Naive thymus-derived CD4-positive, alpha-beta T cell (primary cell): ENCODE results near the gene HEXIM2. TPM values are rescaled to one million over a fixed set of nuclear protein-coding genes. Genes with fewer than 3 reads are reported as not detected.

ENCODE experiments used
- ATAC-seq: fragments of 150-1000 bp; cut with Tn5 transposase; 2 replicates; pipeline ENCODE4 v1.10.0; 2021; ENCODE audit warnings: mild to moderate bottlenecking, moderate library complexity
- CTCF ChIA-PET: fragments of 350-600 bp; sonication (Branson Sonifier 250); formaldehyde crosslinking; loops from one replicate; lab custom pipeline; 2021; ENCODE audit warnings: antibody characterized with exemption; lab: Charles Lee
- POLR2A ChIA-PET: fragments of 350-600 bp; sonication (Branson Sonifier 250); formaldehyde crosslinking; loops from one replicate; lab custom pipeline; 2021; ENCODE audit warnings: antibody characterized with exemption, inconsistent platforms; lab: Charles Lee
- DNase-seq, 9 donors: peaks; one replicate each; pipeline versions ENCODE4 v3.0.0 to v3.0.0-alpha.2; 2020 to 2022; ENCODE audit warnings: mixed read lengths in 1 of 9
- H3K27ac ChIP-seq: one replicate; pipeline ENCODE4 v1.7.0; 2013; ENCODE audit warnings: mild to moderate bottlenecking, low read depth, low read length, moderate library complexity
- H3K27me3 ChIP-seq, 2 donors: one replicate each; pipeline ENCODE4 v1.7.0; 2013; ENCODE audit warnings: low read length in 2 of 2, mild to moderate bottlenecking in 2 of 2, moderate library complexity in 2 of 2; ENCODE audit not compliant: control insufficient read depth in 2 of 2, insufficient read depth in 2 of 2
- H3K36me3 ChIP-seq, 3 experiments: 1 replicate in 2 of 3; 2 replicates in 1 of 3; pipeline ENCODE4 v1.7.0; 2013; ENCODE audit warnings: low read length in 3 of 3, mild to moderate bottlenecking in 3 of 3, moderate library complexity in 1 of 3; ENCODE audit not compliant: insufficient read depth in 3 of 3, control insufficient read depth in 2 of 3
- H3K4me1 ChIP-seq, 2 donors: one replicate each; pipeline ENCODE4 v1.7.0; 2013; ENCODE audit warnings: low read length in 2 of 2, mild to moderate bottlenecking in 2 of 2, moderate library complexity in 1 of 2; ENCODE audit not compliant: control insufficient read depth in 2 of 2, insufficient read depth in 2 of 2
- H3K4me3 ChIP-seq: 2 replicates; pipeline ENCODE4 v1.7.0; 2013; ENCODE audit warnings: mild to moderate bottlenecking, low read length
- H3K9me3 ChIP-seq, 3 experiments: 1 replicate in 2 of 3; 2 replicates in 1 of 3; pipeline ENCODE4 v1.7.0; 2013; ENCODE audit warnings: low read length in 3 of 3; ENCODE audit not compliant: control insufficient read depth in 2 of 3
- H3K27ac Mint-ChIP-seq, 9 donors: one replicate each; pipeline ENCODE4 v1.8.0; 2020 to 2022; ENCODE audit warnings: mixed read lengths in 9 of 9, mild to moderate bottlenecking in 8 of 9, moderate library complexity in 5 of 9, inconsistent platforms in 2 of 9
- H3K27me3 Mint-ChIP-seq, 5 donors: one replicate each; pipeline ENCODE4 v1.8.0; 2021 to 2022; ENCODE audit warnings: mixed read lengths in 5 of 5, mild to moderate bottlenecking in 1 of 5
- H3K36me3 Mint-ChIP-seq, 5 donors: one replicate each; pipeline ENCODE4 v1.8.0; 2020 to 2022; ENCODE audit warnings: mixed read lengths in 5 of 5, mild to moderate bottlenecking in 3 of 5, inconsistent platforms in 1 of 5
- H3K4me1 Mint-ChIP-seq, 7 donors: one replicate each; pipeline ENCODE4 v1.8.0; 2020 to 2022; ENCODE audit warnings: mixed read lengths in 7 of 7, mild to moderate bottlenecking in 3 of 7, inconsistent platforms in 1 of 7
- H3K4me3 Mint-ChIP-seq, 10 donors: one replicate each; pipeline ENCODE4 v1.8.0; 2020 to 2022; ENCODE audit warnings: mild to moderate bottlenecking in 10 of 10, mixed read lengths in 10 of 10, moderate library complexity in 6 of 10, inconsistent platforms in 2 of 10
- H3K9me3 Mint-ChIP-seq, 11 donors: one replicate each; pipeline ENCODE4 v1.8.0; 2020 to 2022; ENCODE audit warnings: mixed read lengths in 11 of 11, mild to moderate bottlenecking in 4 of 11, inconsistent platforms in 1 of 11, moderate library complexity in 1 of 11
- intact Hi-C, 2 donors: fragments of 100-400 bp; cut with micrococcal nuclease; formaldehyde crosslinking; loops; one replicate each; pipeline ENCODE4 v1.15.1; 2023
- polyA plus RNA-seq, 2 donors: library from polyadenylated mRNA; unstranded; fragments of 300-500 nt; fragmentation: Illumina TruSeq; gene quantifications; one replicate each; pipeline ENCODE4 v1.2.3, GENCODE V29; 2021
- total RNA-seq, 6 experiments: library from RNA in 5 of 6; stranded (reverse) in 5 of 6; gene quantifications; 1 replicate in 5 of 6; 2 replicates in 1 of 6; pipeline ENCODE4 v1.2.3 and lab custom pipeline; 2021 to 2026

The HEXIM2 gene
- total and polyA plus RNA-seq, 7 experiments from 2014 or later, result 2.2 to 8.2 (median 3.2) TPM

DNA sequence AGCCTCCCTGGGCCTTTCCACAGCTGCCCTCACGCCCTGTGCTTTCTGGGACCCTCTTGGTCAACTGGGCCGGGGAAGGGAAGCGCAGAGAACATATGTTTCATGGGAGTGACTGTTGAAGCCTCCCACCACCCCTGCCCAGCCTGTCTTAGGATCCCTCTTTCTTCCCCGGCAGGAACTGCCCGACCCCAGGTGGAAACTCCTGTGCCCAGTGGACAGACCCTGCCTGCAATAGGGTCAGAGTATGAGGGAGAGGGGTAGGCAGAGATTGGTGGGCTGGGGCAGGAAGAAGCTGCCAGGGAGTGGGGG is 10.5 kb downstream of the HEXIM2 start:
- POLR2A ChIA-PET, result interaction anchor here (0.9 to 3.7 kb wide), 11 partner anchors 10 to 144 kb away, joined by 3 to 73 read pairs (median 7); partner anchors contain the start of genes ACBD4, HEXIM1 and HEXIM2
- intact Hi-C loops, result loop anchor here (1.0 to 2.0 kb wide), 4 partner anchors 11 to 51 kb away; partner anchors contain the start of gene HEXIM2 (in 2 of the 2)
- Histone ChIP-seq H3K4me1 (peaks cover 7 to 14% of the 10 kb centered on the region in 2 donors), H3K4me3 (peak overlapping the region; percentile 65), H3K27me3 (no peaks in the 10 kb centered on the region), H3K9me3 (no peaks in the 10 kb centered on the region), H3K27ac (peak overlapping the region; percentile 63), H3K36me3 (no peaks in the 10 kb centered on the region)
- H3K4me3 Mint-ChIP-seq, result peak overlapping the region in 9 of 10 donors; percentile 16 to 95 (median 82)
- peaks cover 8 to 31% (median 24%) of the 10 kb centered on the region in 7 donors for H3K4me1 Mint-ChIP-seq
- no peaks in the 10 kb centered on the region for H3K36me3 Mint-ChIP-seq
- CTCF ChIA-PET, result interaction anchor here (0.9 to 3.1 kb wide), 5 partner anchors 10 to 114 kb away, joined by 3 to 20 read pairs (median 13); partner anchors contain the start of genes ACBD4 and HEXIM2
- H3K27ac Mint-ChIP-seq, result peak overlapping the region in 8 of 9 donors; percentile 38 to 97 (median 80)
- H3K9me3 Mint-ChIP-seq, result no peaks in the 10 kb centered on the region
- no peak for DNase-seq
- ATAC-seq, result no peak
- no peaks in the 10 kb centered on the region for H3K27me3 Mint-ChIP-seq

DNA sequence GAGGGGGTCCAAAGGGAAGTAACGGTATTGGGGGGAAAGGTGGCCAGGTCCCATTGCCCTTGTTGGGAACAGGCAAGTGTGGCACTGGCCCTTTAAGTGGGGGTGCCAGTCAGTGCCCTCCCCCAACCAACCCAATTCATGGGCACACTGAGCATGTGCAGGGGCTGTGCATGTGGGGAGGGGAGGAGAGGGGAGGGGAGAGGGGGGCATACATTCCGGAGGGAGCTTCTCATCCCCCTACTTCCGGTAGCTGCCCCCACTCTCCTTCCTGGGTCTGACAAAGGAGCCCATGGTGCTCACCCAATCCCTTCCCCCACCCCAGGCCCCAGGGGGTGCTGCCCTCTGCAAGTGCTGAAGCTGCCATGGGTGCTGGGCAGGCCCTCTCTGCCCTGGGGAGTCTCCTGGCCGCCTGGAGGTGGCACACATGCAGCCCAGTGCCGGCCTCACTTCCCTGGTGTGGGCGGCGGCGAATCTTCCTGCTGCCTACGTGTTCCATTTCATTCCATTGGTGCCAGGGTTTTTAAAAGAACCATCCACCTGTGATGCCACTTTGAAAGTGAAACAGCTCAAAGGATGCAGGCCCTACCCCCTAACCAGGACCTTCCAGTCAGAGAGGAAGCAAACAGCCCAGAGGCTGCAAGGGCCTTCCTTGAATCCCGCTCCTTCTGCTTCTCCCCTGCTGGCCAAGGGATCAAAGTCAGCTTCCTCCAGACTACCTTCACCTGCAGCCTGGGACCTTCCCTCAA is 11.0 kb downstream of the HEXIM2 start:
- H3K9me3 ChIP-seq, result no peaks in the 10 kb centered on the region
- DNase-seq (peak in 8 of 9 donors; percentile 45 to 61 (median 55)), ATAC-seq (peak; percentile 79)
- H3K27ac Mint-ChIP-seq, result peak overlapping the region; percentile 63 to 98 (median 94)
- peak overlapping the region; percentile 71 to 95 (median 86) for H3K4me3 Mint-ChIP-seq
- H3K4me1 Mint-ChIP-seq, result peaks cover 8 to 31% (median 24%) of the 10 kb centered on the region in 7 donors
- H3K4me3 ChIP-seq, result peak overlapping the region; percentile 65
- H3K36me3 ChIP-seq, result no peaks in the 10 kb centered on the region
- peaks cover 7 to 14% of the 10 kb centered on the region in 2 donors for H3K4me1 ChIP-seq
- H3K27me3 ChIP-seq, result no peaks in the 10 kb centered on the region
- peak overlapping the region; percentile 63 for H3K27ac ChIP-seq
- CTCF ChIA-PET, result interaction anchor here (0.9 to 3.1 kb wide), 7 partner anchors 11 to 114 kb away, joined by 3 to 20 read pairs (median 3); partner anchors contain the start of genes ACBD4 and HEXIM2
- POLR2A ChIA-PET, result interaction anchor here (0.7 to 3.7 kb wide), 15 partner anchors 10 to 143 kb away, joined by 3 to 73 read pairs (median 6); partner anchors contain the start of genes ACBD4, FMNL1, HEXIM1 and HEXIM2
- intact Hi-C loops, result loop anchor here (1.0 to 2.0 kb wide), 4 partner anchors 11 to 50 kb away; partner anchors contain the start of gene HEXIM2 (in 2 of the 2)
- H3K9me3 Mint-ChIP-seq, result no peaks in the 10 kb centered on the region
- H3K27me3 Mint-ChIP-seq, result no peaks in the 10 kb centered on the region
- H3K36me3 Mint-ChIP-seq, result no peaks in the 10 kb centered on the region

DNA sequence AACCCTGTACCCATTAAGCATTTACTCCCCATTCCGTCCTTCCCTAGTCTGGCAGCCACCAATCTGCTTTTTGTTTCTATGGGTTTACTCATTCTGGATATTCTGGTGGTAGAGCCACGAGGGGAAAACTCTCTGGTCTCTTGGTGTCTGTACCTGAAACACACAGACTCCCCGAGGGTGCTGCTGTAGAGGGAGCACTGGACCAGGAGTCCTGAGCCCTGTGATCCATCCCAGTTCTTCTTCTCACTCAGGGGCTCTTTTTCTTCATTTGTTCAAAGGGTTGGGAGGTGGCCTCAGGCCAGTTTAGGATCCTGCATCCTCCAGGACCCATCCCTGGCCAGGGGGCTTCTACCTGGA is 14.1 kb downstream of the HEXIM2 start:
- Histone ChIP-seq H3K36me3 (no peaks in the 10 kb centered on the region), H3K4me1 (peaks cover 7 to 14% of the 10 kb centered on the region in 2 donors), H3K4me3 (no peak overlapping the region), H3K27me3 (no peaks in the 10 kb centered on the region), H3K27ac (no peak overlapping the region), H3K9me3 (no peaks in the 10 kb centered on the region)
- H3K4me1 Mint-ChIP-seq, result peaks cover 6 to 29% (median 22%) of the 10 kb centered on the region in 7 donors
- no peaks in the 10 kb centered on the region for H3K9me3 Mint-ChIP-seq
- ATAC-seq (no peak), DNase-seq (no peak)
- no peaks in the 10 kb centered on the region for H3K27me3 Mint-ChIP-seq
- intact Hi-C loops, result no loop called here
- ChIA-PET POLR2A (interaction anchor here (0.6 to 1.8 kb wide), 2 partner anchors 14 to 839 kb away, joined by 4 to 6 read pairs; partner anchors contain the start of gene HEXIM2), CTCF (no interaction called here)
- no peak overlapping the region for H3K4me3 Mint-ChIP-seq
- H3K27ac Mint-ChIP-seq, result peak overlapping the region in 1 of 9 donors; percentile 35
- H3K36me3 Mint-ChIP-seq, result no peaks in the 10 kb centered on the region

DNA sequence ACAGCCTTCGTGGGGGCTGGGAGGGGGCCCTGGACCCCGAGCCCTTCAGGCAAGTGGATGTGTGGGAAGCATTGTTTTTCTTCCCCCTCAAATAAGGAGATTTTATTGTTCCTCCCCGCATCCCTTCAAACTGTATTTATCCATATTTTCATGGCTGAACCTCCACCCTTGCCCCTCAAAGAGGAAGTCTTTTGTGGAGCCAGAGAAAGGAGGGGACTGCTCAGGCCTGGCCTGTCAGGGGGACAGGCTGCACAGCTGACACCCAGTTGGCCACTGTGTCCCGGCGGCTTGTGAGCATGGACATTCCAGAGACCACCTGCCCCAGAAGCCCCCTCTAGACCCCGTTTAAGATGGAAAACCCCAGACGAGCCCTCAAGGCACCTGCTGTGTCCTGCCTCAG is 15.9 kb downstream of the HEXIM2 start:
- DNase-seq (no peak), ATAC-seq (no peak)
- no peak overlapping the region for H3K4me3 ChIP-seq
- H3K27ac ChIP-seq, result no peak overlapping the region
- ChIA-PET CTCF (interaction anchor here (0.6 kb wide), 1 partner anchor 42 kb away, joined by 3 read pairs; no protein-coding TSS in a partner anchor), POLR2A (no interaction called here)
- Mint-ChIP-seq H3K4me3 (no peak overlapping the region), H3K27me3 (no peaks in the 10 kb centered on the region), H3K4me1 (peaks cover 0 to 11% (median 8%) of the 10 kb centered on the region in 7 donors), H3K27ac (no peak overlapping the region), H3K9me3 (no peaks in the 10 kb centered on the region), H3K36me3 (no peaks in the 10 kb centered on the region)
- H3K36me3 ChIP-seq, result no peaks in the 10 kb centered on the region
- intact Hi-C loops, result no loop called here
- H3K4me1 ChIP-seq, result peaks cover 0 to 1% of the 10 kb centered on the region in 2 donors
- no peaks in the 10 kb centered on the region for H3K27me3 ChIP-seq
- no peaks in the 10 kb centered on the region for H3K9me3 ChIP-seq

DNA sequence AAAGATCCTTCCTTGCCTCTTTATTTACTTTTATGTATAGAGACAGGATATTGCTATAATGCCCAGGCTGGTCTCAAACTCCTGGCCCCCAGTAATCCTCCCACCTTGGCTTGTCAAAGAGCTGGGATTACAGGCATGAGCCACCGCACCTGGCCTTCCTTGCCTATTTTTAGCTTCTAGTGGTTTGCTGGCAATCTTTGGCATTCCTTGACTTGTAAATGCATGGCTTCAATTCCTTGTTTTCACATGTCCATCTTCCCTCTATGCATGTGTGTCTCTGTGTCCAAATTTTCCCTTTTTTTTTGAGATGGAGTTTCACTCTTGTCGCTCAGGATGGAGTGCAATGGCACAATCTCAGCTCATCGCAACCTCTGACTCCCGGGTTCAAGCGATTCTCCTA is 22.5 kb downstream of the HEXIM2 start:
- Histone ChIP-seq H3K36me3 (no peaks in the 10 kb centered on the region), H3K9me3 (no peaks in the 10 kb centered on the region), H3K4me3 (no peak overlapping the region), H3K4me1 (no peaks in the 10 kb centered on the region), H3K27me3 (no peaks in the 10 kb centered on the region), H3K27ac (no peak overlapping the region)
- Mint-ChIP-seq H3K4me1 (no peaks in the 10 kb centered on the region), H3K36me3 (no peaks in the 10 kb centered on the region), H3K27ac (peak overlapping the region in 1 of 9 donors; percentile 9), H3K27me3 (peaks cover 0 to 2% (median 0%) of the 10 kb centered on the region in 5 donors), H3K4me3 (no peak overlapping the region), H3K9me3 (no peaks in the 10 kb centered on the region)
- ChIA-PET CTCF (interaction anchor here (1.3 kb wide), 1 partner anchor 49 kb away, joined by 5 read pairs; the partner anchor contains the start of gene ACBD4), POLR2A (interaction anchor here (1.0 kb wide), 1 partner anchor 10 kb away, joined by 3 read pairs; no protein-coding TSS in a partner anchor)
- intact Hi-C loops, result no loop called here
- ATAC-seq (no peak), DNase-seq (no peak)

DNA sequence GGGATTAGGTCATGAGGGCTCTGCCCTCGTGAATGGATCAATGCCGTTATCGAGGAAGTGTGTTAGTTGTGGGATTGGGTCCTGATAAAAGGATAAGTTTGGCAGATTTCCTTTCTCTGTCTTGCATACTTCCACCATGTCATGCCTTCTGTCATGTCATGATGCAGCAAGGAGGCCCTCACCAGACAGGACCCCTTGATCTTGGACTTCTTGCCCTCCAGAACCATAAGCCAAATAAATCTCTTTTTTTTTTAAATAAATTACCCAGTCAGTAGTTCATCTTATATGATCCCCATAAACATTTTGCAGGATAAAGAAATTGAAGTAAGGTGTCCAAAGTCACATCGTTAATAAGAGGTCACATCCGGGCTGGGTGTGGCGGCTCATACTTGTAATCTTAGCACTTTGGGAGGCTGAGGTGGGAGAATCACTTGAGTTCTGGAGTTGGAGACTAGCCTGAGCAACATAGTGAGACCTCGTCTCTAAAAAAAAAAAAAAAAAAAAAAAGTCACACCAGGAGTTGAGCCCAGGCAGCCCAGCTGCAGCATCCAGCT is 25.2 kb downstream of the HEXIM2 start:
- no peaks in the 10 kb centered on the region for H3K36me3 Mint-ChIP-seq
- CTCF ChIA-PET, result interaction anchor here (0.7 kb wide), 1 partner anchor 239 kb away, joined by 3 read pairs; no protein-coding TSS in a partner anchor
- no peaks in the 10 kb centered on the region for H3K27me3 ChIP-seq

More for the DNA sequence above, 25.2 kb downstream of the HEXIM2 start:
- POLR2A ChIA-PET, result no interaction called here
- ATAC-seq, result no peak
- no peaks in the 10 kb centered on the region for H3K36me3 ChIP-seq
- no peaks in the 10 kb centered on the region for H3K9me3 ChIP-seq
- Mint-ChIP-seq H3K4me3 (no peak overlapping the region), H3K4me1 (no peaks in the 10 kb centered on the region), H3K27me3 (peaks cover 0 to 2% (median 0%) of the 10 kb centered on the region in 5 donors), H3K9me3 (no peaks in the 10 kb centered on the region), H3K27ac (no peak overlapping the region)
- H3K27ac ChIP-seq, result no peak overlapping the region
- no peaks in the 10 kb centered on the region for H3K4me1 ChIP-seq
- no peak for DNase-seq
- no peak overlapping the region for H3K4me3 ChIP-seq
- intact Hi-C loops, result no loop called here
